Measurements from ENCODE around the gene SLMAP.

SLMAP gene

GRCh38 chr3:57952651-57953050, 196.5 kb downstream of the SLMAP start:
- no peak for DNase-seq (ENCODE audit: low read depth)
- H3K4me3 ChIP-seq (ENCODE audit: control insufficient read depth, low read depth, low read length) = no peak overlapping the region
- TF ChIP-seq CTCF (conservative IDR thresholded peaks at IDR 0.05; ENCODE audit: control insufficient read depth, insufficient read depth, low read depth, low read length) = no peak

- no peak for TF ChIP-seq CTCF (conservative IDR thresholded peaks at IDR 0.05; ENCODE audit: control insufficient read depth, insufficient read depth, low read depth, low read length)
- no peak overlapping the region for H3K4me3 ChIP-seq (ENCODE audit: control insufficient read depth, low read depth, low read length)
- DNase-seq (ENCODE audit: low read depth) = no peak
Measured at GRCh38 chr3:57953576-57953975, 197.5 kb downstream of the SLMAP start.

- DNase-seq (ENCODE audit: low read depth) = peak; percentile 96
- no peak overlapping the region for H3K4me3 ChIP-seq (ENCODE audit: control insufficient read depth, low read depth, low read length)
- no peak for TF ChIP-seq CTCF (conservative IDR thresholded peaks at IDR 0.05; ENCODE audit: control insufficient read depth, insufficient read depth, low read depth, low read length)
Measured at GRCh38 chr3:57956119-57956832, 200.2 kb downstream of the SLMAP start.

GRCh38 chr3:57956833-57957174, 200.7 kb downstream of the SLMAP start:
- H3K4me3 ChIP-seq (ENCODE audit: control insufficient read depth, low read depth, low read length) = no peak overlapping the region
- no peak for DNase-seq (ENCODE audit: low read depth)
- no peak for TF ChIP-seq CTCF (conservative IDR thresholded peaks at IDR 0.05; ENCODE audit: control insufficient read depth, insufficient read depth, low read depth, low read length)

GRCh38 chr3:57957824-57958223, 201.7 kb downstream of the SLMAP start:
- H3K4me3 ChIP-seq (ENCODE audit: control insufficient read depth, low read depth, low read length) = no peak overlapping the region
- no peak for DNase-seq (ENCODE audit: low read depth)
- no peak for TF ChIP-seq CTCF (conservative IDR thresholded peaks at IDR 0.05; ENCODE audit: control insufficient read depth, insufficient read depth, low read depth, low read length)

GRCh38 chr3:57958642-57959422, 202.7 kb downstream of the SLMAP start:
- TF ChIP-seq CTCF (conservative IDR thresholded peaks at IDR 0.05; ENCODE audit: control insufficient read depth, insufficient read depth, low read depth, low read length) = no peak
- H3K4me3 ChIP-seq (ENCODE audit: control insufficient read depth, low read depth, low read length) = no peak overlapping the region
- peak; percentile 49 for DNase-seq (ENCODE audit: low read depth)

Data from fibroblast of mammary gland (primary cell).